IMR-90 (cell line): ENCODE data around the gene PBOV1. TPM values are rescaled to one million over a fixed set of nuclear protein-coding genes. Genes with fewer than 3 reads are reported as not detected.
A peak's percentile ranks its signal among the peaks of the same experiment; 100 is the strongest.

ENCODE experiments used
- ATAC-seq: fragments of 200-7000 bp; cut with Tn5 transposase; 2 replicates; pipeline ENCODE4 v1.9.1; 2020; ENCODE audit warnings: low read depth, mild to moderate bottlenecking, moderate library complexity
- BruUV-seq: library from RNA; stranded (reverse); fragments of 400-500 nt; replicated peaks from 2 replicates; lab custom pipeline; 2021; lab: Mats Ljungman, UMichigan
- CTCF ChIA-PET: fragments of 300-600 bp; formaldehyde crosslinking; extraction: SDS; loops from one replicate; lab custom pipeline; 2021; ENCODE audit warnings: antibody characterized with exemption; lab: Yijun Ruan, JAX
- POLR2A ChIA-PET: fragments of 300-600 bp; sonication (Branson Sonifier 250); formaldehyde crosslinking; loops from one replicate; lab custom pipeline; 2022; ENCODE audit warnings: antibody characterized with exemption; ENCODE audit not compliant: unreplicated experiment; lab: Charles Lee
- DNase-seq: peaks from one replicate; pipeline ENCODE4 v3.0.0; 2013
- H2AFZ ChIP-seq: replicated peaks from 2 replicates; pipeline ENCODE3; 2013; ENCODE audit warnings: low read length, mild to moderate bottlenecking; ENCODE audit not compliant: poor library complexity
- H2AK5ac ChIP-seq: 2 replicates; pipeline ENCODE4 v1.6.1; 2013; ENCODE audit warnings: low read depth, low read length, inconsistent platforms
- H2AK9ac ChIP-seq: replicated peaks from 2 replicates; pipeline ENCODE3; 2013; ENCODE audit warnings: mild to moderate bottlenecking, low read depth, low read length, moderate library complexity; ENCODE audit not compliant: poor library complexity
- H2BK120ac ChIP-seq: 2 replicates; pipeline ENCODE4 v1.6.1; 2013; ENCODE audit warnings: low read depth, low read length, inconsistent platforms
- H2BK15ac ChIP-seq: 3 replicates; pipeline ENCODE4 v1.6.1; 2013; ENCODE audit warnings: low read depth, low read length, inconsistent platforms
- H2BK20ac ChIP-seq: 2 replicates; pipeline ENCODE4 v1.6.1; 2013; ENCODE audit warnings: low read depth, mild to moderate bottlenecking, inconsistent platforms, low read length, moderate library complexity
- H2BK5ac ChIP-seq: 2 replicates; pipeline ENCODE4 v1.6.1; 2013; ENCODE audit warnings: mild to moderate bottlenecking, low read depth, low read length, inconsistent platforms; ENCODE audit not compliant: poor library complexity, severe bottlenecking
- H3K14ac ChIP-seq: replicated peaks from 2 replicates; pipeline ENCODE4 v1.6.1; 2013; ENCODE audit warnings: low read depth, low read length, inconsistent platforms
- H3K18ac ChIP-seq: 2 replicates; pipeline ENCODE4 v1.6.1; 2013; ENCODE audit warnings: low read depth, low read length, control low read depth
- H3K23ac ChIP-seq: 2 replicates; pipeline ENCODE4 v1.6.1; 2013; ENCODE audit warnings: low read depth, low read length, inconsistent platforms
- H3K27ac ChIP-seq: 2 replicates; pipeline ENCODE4 v1.5.1; 2013; ENCODE audit warnings: mild to moderate bottlenecking, control low read depth, low read length; ENCODE audit not compliant: insufficient read depth
- H3K27me3 ChIP-seq: 2 replicates; pipeline ENCODE4 v1.6.1; 2013; ENCODE audit warnings: low read length; ENCODE audit not compliant: control insufficient read depth, insufficient read depth
- H3K36me3 ChIP-seq: 2 replicates; pipeline ENCODE4 v1.6.1; 2013; ENCODE audit warnings: low read length, mixed read lengths; ENCODE audit not compliant: control insufficient read depth, insufficient read depth
- H3K4ac ChIP-seq: 2 replicates; pipeline ENCODE4 v1.6.1; 2013; ENCODE audit warnings: low read depth, low read length, inconsistent platforms
- H3K4me1 ChIP-seq: 2 replicates; pipeline ENCODE4 v1.6.1; 2013; ENCODE audit warnings: low read length, mixed read lengths; ENCODE audit not compliant: control insufficient read depth, insufficient read depth
- H3K4me2 ChIP-seq: 2 replicates; pipeline ENCODE4 v1.6.1; 2013; ENCODE audit warnings: low read depth, mild to moderate bottlenecking, control low read depth, low read length, moderate library complexity
- H3K4me3 ChIP-seq: 2 replicates; pipeline ENCODE4 v1.5.1; 2013; ENCODE audit warnings: low read depth, mild to moderate bottlenecking, control low read depth, low read length, moderate library complexity; ENCODE audit not compliant: insufficient read depth
- H3K56ac ChIP-seq: 2 replicates; pipeline ENCODE4 v1.6.1; 2013; ENCODE audit warnings: low read length, inconsistent platforms; ENCODE audit not compliant: insufficient read depth; ENCODE audit errors: extremely low read depth
- H3K79me1 ChIP-seq, 2 experiments: 2 replicates each; pipeline ENCODE4 v1.6.1; 2013; ENCODE audit warnings: low read length in 2 of 2, inconsistent platforms in 1 of 2, low read depth in 1 of 2
- H3K9ac ChIP-seq: 2 replicates; pipeline ENCODE4 v1.6.1; 2013; ENCODE audit warnings: low read depth, low read length, control low read depth
- H3K9me1 ChIP-seq: 2 replicates; pipeline ENCODE4 v1.6.1; 2013; ENCODE audit warnings: low read length, inconsistent platforms; ENCODE audit not compliant: insufficient read depth
- H3K9me3 ChIP-seq: 2 replicates; pipeline ENCODE4 v1.6.1; 2013; ENCODE audit warnings: low read length; ENCODE audit not compliant: control insufficient read depth, insufficient read depth
- H4K20me1 ChIP-seq: 2 replicates; pipeline ENCODE4 v1.6.1; 2013; ENCODE audit warnings: low read length, inconsistent platforms; ENCODE audit not compliant: insufficient read depth
- H4K5ac ChIP-seq: 2 replicates; pipeline ENCODE4 v1.6.1; 2013; ENCODE audit warnings: mild to moderate bottlenecking, low read depth, low read length, control low read depth
- H4K8ac ChIP-seq, 2 experiments: 2 replicates each; pipeline ENCODE4 v1.6.1; 2013; ENCODE audit warnings: low read depth in 2 of 2, low read length in 2 of 2, control low read depth in 1 of 2, inconsistent platforms in 1 of 2
- H4K91ac ChIP-seq: 2 replicates; pipeline ENCODE4 v1.6.1; 2013; ENCODE audit warnings: low read depth, low read length, inconsistent platforms; ENCODE audit not compliant: insufficient read depth
- BHLHE40 ChIP-seq: fragments of 150-350 bp; IDR thresholded peaks from 2 replicates; pipeline ENCODE4 v1.6.1; 2016; ENCODE audit warnings: mild to moderate bottlenecking, low read depth, low read length
- MAZ ChIP-seq: IDR thresholded peaks from 2 replicates; pipeline ENCODE4 v1.6.1; 2012; ENCODE audit warnings: low read depth, mild to moderate bottlenecking, low read length, improper control_type of control experiment, moderate library complexity, borderline replicate concordance
- RAD21 ChIP-seq: IDR thresholded peaks from 2 replicates; pipeline ENCODE4 v1.6.1; 2012; ENCODE audit warnings: low read length, improper control_type of control experiment
- RCOR1 ChIP-seq: IDR thresholded peaks from 2 replicates; pipeline ENCODE4 v1.6.1; 2012; ENCODE audit warnings: mild to moderate bottlenecking, low read length, improper control_type of control experiment; ENCODE audit not compliant: insufficient replicate concordance
- WGBS, 2 experiments: methylation state at CpG; one replicate each; pipeline versions ENCODE4 v1.1.5 to v1.1.7; 2013; ENCODE audit warnings: missing lambda C conversion rate in 2 of 2; ENCODE audit not compliant: insufficient read length in 1 of 2; ENCODE audit errors: extremely low coverage in 2 of 2; 5-methylcytosine and 5-hydroxymethylcytosine counted together
- dilution Hi-C: fragments of 300-500 bp; cut with HindIII; formaldehyde crosslinking; loops from one replicate; pipeline ENCODE4 v1.14.3; 2018; ENCODE audit warnings: low sequenced_read_pairs; ENCODE audit not compliant: unreplicated experiment
- in situ Hi-C: fragments of 300-500 bp; cut with MboI; formaldehyde crosslinking; loops from 3 replicates; pipeline ENCODE4 v1.14.3; 2019; ENCODE audit warnings: low sequenced_read_pairs, inconsistent platforms, mixed read lengths
- intact Hi-C: fragments of 100-400 bp; cut with micrococcal nuclease; formaldehyde crosslinking; loops from 2 replicates; pipeline ENCODE4 v1.10.0; 2022
- polyA plus RNA-seq, 3 experiments: library from polyadenylated mRNA; depleted of rRNA; stranded (reverse); fragments of >200 nt; gene quantifications; 2 replicates each; pipeline ENCODE4 v1.2.3, GENCODE V29; 2012; ENCODE audit warnings: low replicate concordance in 1 of 3
- total RNA-seq: library from RNA; depleted of rRNA; stranded (reverse); fragments of >200 nt; gene quantifications from 2 replicates; pipeline ENCODE4 v1.2.3, GENCODE V29; 2012
- TF ChIP-seq, protein P1 (sequence below): fragments of 150-350 bp; IDR thresholded peaks from 2 replicates; pipeline ENCODE4 v1.6.1; 2017; ENCODE audit warnings: mild to moderate bottlenecking, antibody characterized with exemption, low read length, low read depth

The PBOV1 gene
- total and polyA plus RNA-seq, 2 of the 4 experiments (the other 2 are of a cell fraction) = not detected

DNA sequence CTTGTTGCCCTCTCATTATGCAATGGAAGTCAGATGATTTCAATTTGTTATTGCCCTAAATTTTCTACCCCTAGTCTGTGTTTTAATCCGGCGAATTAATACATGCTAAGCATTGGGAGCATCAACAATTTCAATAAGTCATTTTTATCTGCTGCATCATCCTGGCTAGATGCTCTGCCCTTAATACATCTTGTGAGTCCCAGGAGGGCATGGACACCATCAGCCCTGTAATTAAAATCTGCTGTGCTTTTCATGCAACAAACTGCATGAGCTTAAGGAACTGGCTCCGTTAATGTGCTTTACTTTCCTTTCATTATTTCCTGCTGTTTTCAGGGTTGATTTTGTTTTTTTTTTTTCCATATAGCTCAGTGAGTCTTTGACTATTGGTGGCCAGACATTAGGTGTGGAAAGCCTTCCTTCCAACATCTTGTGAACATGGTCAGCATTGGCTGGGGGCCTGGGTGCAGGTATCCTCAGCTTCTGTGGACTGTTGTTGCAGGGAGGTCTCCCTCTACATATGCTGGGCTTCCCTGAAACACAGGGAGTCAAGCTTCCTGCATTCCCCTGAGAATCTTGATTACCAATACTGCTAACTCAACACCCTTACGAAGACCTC, 8.5 kb upstream of the PBOV1 start:
- Histone ChIP-seq H2BK20ac (no peak overlapping the region), H4K5ac (no peak overlapping the region), H3K23ac (no peak overlapping the region), H3K4me1 (no peaks in the 10 kb centered on the region), H2BK15ac (no peak overlapping the region), H3K9me3 (no peaks in the 10 kb centered on the region), H3K4me2 (no peak overlapping the region), H3K4me3 (no peak overlapping the region), H3K18ac (no peak overlapping the region), H3K9me1 (0 out of 2 replicates have a peak, but pooled peaks cover 3% of the 10 kb centered on the region), H2BK120ac (no peak overlapping the region), H3K79me1 (no peaks in the 10 kb centered on the region), H3K56ac (no peak overlapping the region), H3K4ac (no peak overlapping the region), H2AK5ac (no peak overlapping the region), H3K36me3 (no peaks in the 10 kb centered on the region), H3K14ac (no peak overlapping the region), H2AK9ac (no peak overlapping the region), H3K9ac (no peak overlapping the region), H3K27me3 (peaks cover 18% of the 10 kb centered on the region), H4K91ac (no peak overlapping the region), H2AFZ (peak overlapping the region; percentile 33), H2BK5ac (no peak overlapping the region), H4K20me1 (no peaks in the 10 kb centered on the region), H4K8ac (no peak overlapping the region), H3K27ac (no peak overlapping the region)
- CTCF ChIA-PET = interaction anchor here (0.6 kb wide), 1 partner anchor 257 kb away, joined by 4 read pairs; no protein-coding TSS in a partner anchor
- ATAC-seq = no peak
- BruUV-seq = no TSS peak
- TF ChIP-seq BHLHE40 (no peak), RCOR1 (no peak), MAZ (no peak), RAD21 (no peak)
- TF ChIP-seq, protein P1, sequence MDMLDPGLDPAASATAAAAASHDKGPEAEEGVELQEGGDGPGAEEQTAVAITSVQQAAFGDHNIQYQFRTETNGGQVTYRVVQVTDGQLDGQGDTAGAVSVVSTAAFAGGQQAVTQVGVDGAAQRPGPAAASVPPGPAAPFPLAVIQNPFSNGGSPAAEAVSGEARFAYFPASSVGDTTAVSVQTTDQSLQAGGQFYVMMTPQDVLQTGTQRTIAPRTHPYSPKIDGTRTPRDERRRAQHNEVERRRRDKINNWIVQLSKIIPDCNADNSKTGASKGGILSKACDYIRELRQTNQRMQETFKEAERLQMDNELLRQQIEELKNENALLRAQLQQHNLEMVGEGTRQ = no peak
- in situ Hi-C loops (no loop called here), dilution Hi-C loops (no loop called here), intact Hi-C loops (no loop called here)
- POLR2A ChIA-PET = no interaction called here
- 67% methylated on average over 1 of the region's 4 CpGs; no CpG with 5 or more reads in 1 of the 2 experiments for WGBS, 2 experiments
- no peak for DNase-seq
